H1 (cell line): ENCODE data around the gene ZNF646. TPM values are rescaled to one million over a fixed set of nuclear protein-coding genes. Genes with fewer than 3 reads are reported as not detected.
A peak's percentile ranks its signal among the peaks of the same experiment; 100 is the strongest.

ENCODE experiments used
- BCL11A ChIP-seq, 2 experiments: IDR thresholded peaks; one replicate each; pipeline ENCODE4 v1.6.1; 2011; ENCODE audit warnings: low read depth in 2 of 2, low read length in 2 of 2, mild to moderate bottlenecking in 2 of 2
- BRCA1 ChIP-seq: IDR thresholded peaks from 2 replicates; pipeline ENCODE4 v1.6.1; 2012; ENCODE audit warnings: low read depth, low read length, improper control_type of control experiment
- CBX8 ChIP-seq: fragments of 300-800, 300-1000 bp; sonication (generic); IDR thresholded peaks from 2 replicates; pipeline ENCODE4 v1.7.1; 2016; ENCODE audit warnings: low read depth, low read length, borderline replicate concordance
- HDAC2 ChIP-seq, 2 experiments: fragments of 300-600 bp in 1 of 2; sonication (generic) in 1 of 2; IDR thresholded peaks; 2 replicates each; pipeline ENCODE4 v1.6.1; 2011 to 2012; ENCODE audit warnings: low read depth in 2 of 2, low read length in 2 of 2, mild to moderate bottlenecking in 2 of 2, moderate library complexity in 2 of 2, borderline replicate concordance in 1 of 2, inconsistent platforms in 1 of 2
- NRF1 ChIP-seq: IDR thresholded peaks from 2 replicates; pipeline ENCODE4 v1.6.1; 2011; ENCODE audit warnings: mild to moderate bottlenecking, low read depth, low read length, improper control_type of control experiment
- POLR2AphosphoS5 ChIP-seq: IDR thresholded peaks from 2 replicates; pipeline ENCODE4 v1.6.1; 2011; ENCODE audit warnings: low read depth, low read length
- SAP30 ChIP-seq: fragments of 300-600 bp; sonication (generic); IDR thresholded peaks from 2 replicates; pipeline ENCODE4 v1.7.1; 2012; ENCODE audit warnings: low read length, moderate library complexity, mild to moderate bottlenecking, inconsistent platforms; ENCODE audit not compliant: insufficient read depth, insufficient replicate concordance
- ZNF274 ChIP-seq: IDR thresholded peaks from 2 replicates; pipeline ENCODE4 v1.7.0; 2012; ENCODE audit warnings: low read length, borderline replicate concordance; ENCODE audit errors: extremely low read depth
- polyA plus RNA-seq, 7 experiments: library from polyadenylated mRNA; depleted of rRNA in 3 of 7; stranded (reverse) in 5 of 7; unstranded in 2 of 7; fragments of >200 nt in 5 of 7; fragments of 200-250 nt in 2 of 7; gene quantifications; 1 replicate in 5 of 7; 2 replicates in 1 of 7; 4 replicates in 1 of 7; pipeline versions ENCODE4 v1.2.1 to v1.2.3, GENCODE V29; 2011 to 2013; ENCODE audit warnings: missing spikeins in 2 of 7, mixed read lengths in 2 of 7
- total RNA-seq: library from RNA; stranded (reverse); fragmentation: NEBNext Ultra II Directional; extraction: Animal tissue kit (Norgen Biotek cat#: 25700); gene quantifications from 2 replicates; pipeline ENCODE4 v1.2.1, GENCODE V29; 2021
- TF ChIP-seq, protein P1 (sequence below): fragments of 300-600 bp; sonication (generic); IDR thresholded peaks from 2 replicates; pipeline ENCODE4 v1.7.1; 2012; ENCODE audit warnings: low read length, moderate library complexity, mild to moderate bottlenecking, inconsistent platforms; ENCODE audit not compliant: insufficient replicate concordance

ZNF646 gene
- total and polyA plus RNA-seq, 2 of the 8 experiments (the other 6 are each of a cell fraction or from before 2014, with no cell fraction given), result 6.5 to 25.0 TPM

DNA sequence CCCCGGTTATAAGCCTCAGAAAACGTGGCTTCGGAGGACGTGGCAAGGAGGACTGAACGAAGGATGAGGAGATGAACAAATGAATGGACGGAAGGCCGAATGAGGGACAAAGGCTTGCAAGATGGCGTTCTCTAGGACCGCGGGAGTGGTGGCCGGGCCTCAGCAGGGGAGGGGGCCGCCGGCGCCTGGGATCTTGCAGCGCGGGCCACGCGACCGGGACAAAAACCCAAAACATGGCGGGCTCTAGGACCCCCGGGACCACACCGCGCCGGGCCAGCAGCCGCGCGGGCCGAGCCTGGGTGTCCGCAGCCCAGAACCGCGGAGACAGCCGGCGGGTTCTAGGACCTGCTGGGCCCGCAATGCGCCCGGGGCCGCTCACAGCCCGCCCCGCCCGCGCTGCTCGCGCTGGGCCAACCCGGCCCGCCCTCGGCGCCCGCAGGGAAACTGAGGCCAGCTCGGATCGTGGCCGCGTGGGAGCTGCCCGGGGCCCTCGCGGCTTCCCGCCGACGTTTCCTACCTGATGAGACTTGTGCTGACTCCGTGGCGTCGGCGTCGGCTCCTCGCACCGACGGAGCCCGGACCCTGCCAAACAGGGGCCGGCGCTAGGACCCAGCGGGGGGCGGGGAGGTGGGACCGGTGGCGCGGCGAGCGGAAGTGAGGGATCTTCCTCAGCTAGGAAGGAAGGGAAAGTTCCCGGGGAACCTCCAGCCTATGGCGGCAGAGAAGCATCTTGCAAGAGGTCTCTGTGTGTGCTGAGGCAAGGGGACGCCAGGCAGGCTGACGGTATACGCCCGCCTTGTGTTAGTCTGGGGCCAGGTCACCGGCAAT lies 866 bp upstream of the ZNF646 start (continued):
- TF ChIP-seq, protein P1, sequence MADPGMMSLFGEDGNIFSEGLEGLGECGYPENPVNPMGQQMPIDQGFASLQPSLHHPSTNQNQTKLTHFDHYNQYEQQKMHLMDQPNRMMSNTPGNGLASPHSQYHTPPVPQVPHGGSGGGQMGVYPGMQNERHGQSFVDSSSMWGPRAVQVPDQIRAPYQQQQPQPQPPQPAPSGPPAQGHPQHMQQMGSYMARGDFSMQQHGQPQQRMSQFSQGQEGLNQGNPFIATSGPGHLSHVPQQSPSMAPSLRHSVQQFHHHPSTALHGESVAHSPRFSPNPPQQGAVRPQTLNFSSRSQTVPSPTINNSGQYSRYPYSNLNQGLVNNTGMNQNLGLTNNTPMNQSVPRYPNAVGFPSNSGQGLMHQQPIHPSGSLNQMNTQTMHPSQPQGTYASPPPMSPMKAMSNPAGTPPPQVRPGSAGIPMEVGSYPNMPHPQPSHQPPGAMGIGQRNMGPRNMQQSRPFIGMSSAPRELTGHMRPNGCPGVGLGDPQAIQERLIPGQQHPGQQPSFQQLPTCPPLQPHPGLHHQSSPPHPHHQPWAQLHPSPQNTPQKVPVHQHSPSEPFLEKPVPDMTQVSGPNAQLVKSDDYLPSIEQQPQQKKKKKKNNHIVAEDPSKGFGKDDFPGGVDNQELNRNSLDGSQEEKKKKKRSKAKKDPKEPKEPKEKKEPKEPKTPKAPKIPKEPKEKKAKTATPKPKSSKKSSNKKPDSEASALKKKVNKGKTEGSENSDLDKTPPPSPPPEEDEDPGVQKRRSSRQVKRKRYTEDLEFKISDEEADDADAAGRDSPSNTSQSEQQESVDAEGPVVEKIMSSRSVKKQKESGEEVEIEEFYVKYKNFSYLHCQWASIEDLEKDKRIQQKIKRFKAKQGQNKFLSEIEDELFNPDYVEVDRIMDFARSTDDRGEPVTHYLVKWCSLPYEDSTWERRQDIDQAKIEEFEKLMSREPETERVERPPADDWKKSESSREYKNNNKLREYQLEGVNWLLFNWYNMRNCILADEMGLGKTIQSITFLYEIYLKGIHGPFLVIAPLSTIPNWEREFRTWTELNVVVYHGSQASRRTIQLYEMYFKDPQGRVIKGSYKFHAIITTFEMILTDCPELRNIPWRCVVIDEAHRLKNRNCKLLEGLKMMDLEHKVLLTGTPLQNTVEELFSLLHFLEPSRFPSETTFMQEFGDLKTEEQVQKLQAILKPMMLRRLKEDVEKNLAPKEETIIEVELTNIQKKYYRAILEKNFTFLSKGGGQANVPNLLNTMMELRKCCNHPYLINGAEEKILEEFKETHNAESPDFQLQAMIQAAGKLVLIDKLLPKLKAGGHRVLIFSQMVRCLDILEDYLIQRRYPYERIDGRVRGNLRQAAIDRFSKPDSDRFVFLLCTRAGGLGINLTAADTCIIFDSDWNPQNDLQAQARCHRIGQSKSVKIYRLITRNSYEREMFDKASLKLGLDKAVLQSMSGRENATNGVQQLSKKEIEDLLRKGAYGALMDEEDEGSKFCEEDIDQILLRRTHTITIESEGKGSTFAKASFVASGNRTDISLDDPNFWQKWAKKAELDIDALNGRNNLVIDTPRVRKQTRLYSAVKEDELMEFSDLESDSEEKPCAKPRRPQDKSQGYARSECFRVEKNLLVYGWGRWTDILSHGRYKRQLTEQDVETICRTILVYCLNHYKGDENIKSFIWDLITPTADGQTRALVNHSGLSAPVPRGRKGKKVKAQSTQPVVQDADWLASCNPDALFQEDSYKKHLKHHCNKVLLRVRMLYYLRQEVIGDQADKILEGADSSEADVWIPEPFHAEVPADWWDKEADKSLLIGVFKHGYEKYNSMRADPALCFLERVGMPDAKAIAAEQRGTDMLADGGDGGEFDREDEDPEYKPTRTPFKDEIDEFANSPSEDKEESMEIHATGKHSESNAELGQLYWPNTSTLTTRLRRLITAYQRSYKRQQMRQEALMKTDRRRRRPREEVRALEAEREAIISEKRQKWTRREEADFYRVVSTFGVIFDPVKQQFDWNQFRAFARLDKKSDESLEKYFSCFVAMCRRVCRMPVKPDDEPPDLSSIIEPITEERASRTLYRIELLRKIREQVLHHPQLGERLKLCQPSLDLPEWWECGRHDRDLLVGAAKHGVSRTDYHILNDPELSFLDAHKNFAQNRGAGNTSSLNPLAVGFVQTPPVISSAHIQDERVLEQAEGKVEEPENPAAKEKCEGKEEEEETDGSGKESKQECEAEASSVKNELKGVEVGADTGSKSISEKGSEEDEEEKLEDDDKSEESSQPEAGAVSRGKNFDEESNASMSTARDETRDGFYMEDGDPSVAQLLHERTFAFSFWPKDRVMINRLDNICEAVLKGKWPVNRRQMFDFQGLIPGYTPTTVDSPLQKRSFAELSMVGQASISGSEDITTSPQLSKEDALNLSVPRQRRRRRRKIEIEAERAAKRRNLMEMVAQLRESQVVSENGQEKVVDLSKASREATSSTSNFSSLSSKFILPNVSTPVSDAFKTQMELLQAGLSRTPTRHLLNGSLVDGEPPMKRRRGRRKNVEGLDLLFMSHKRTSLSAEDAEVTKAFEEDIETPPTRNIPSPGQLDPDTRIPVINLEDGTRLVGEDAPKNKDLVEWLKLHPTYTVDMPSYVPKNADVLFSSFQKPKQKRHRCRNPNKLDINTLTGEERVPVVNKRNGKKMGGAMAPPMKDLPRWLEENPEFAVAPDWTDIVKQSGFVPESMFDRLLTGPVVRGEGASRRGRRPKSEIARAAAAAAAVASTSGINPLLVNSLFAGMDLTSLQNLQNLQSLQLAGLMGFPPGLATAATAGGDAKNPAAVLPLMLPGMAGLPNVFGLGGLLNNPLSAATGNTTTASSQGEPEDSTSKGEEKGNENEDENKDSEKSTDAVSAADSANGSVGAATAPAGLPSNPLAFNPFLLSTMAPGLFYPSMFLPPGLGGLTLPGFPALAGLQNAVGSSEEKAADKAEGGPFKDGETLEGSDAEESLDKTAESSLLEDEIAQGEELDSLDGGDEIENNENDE, result no peak
- TF ChIP-seq CBX8 (no peak), ZNF274 (no peak), POLR2AphosphoS5 (peak; percentile 37; the same call in 1 of the 2 replicates), HDAC2 (IDR thresholded peaks at IDR 0.05; ENCODE audit: borderline replicate concordance in 1 of 2, low read depth in 2 of 2, low read length in 2 of 2) (no peak), BCL11A (IDR thresholded peaks at IDR 0.05; ENCODE audit: low read depth in 2 of 2, low read length in 2 of 2) (no peak), BRCA1 (no peak), NRF1 (no peak), SAP30 (no peak)
